K562 (cell line): ENCODE measurements around the gene CEP350. TPM values are rescaled to one million over a fixed set of nuclear protein-coding genes. Genes with fewer than 3 reads are reported as not detected.

ENCODE experiments used
- ASH1L ChIP-seq: fragments of 450-650 bp; IDR thresholded peaks from 2 replicates; pipeline ENCODE4 v1.6.1; 2018; ENCODE audit warnings: borderline replicate concordance, mild to moderate bottlenecking, low read depth; ENCODE audit not compliant: partially characterized antibody
- BMI1 ChIP-seq: fragments of 150-350 bp; IDR thresholded peaks from 2 replicates; pipeline ENCODE4 v1.6.1; 2014; ENCODE audit warnings: low read length
- CC2D1A ChIP-seq: fragments of 450-650 bp; IDR thresholded peaks from 2 replicates; pipeline ENCODE4 v1.6.1; 2017; ENCODE audit warnings: mild to moderate bottlenecking
- DPF2 ChIP-seq: fragments of 450-650 bp; IDR thresholded peaks from 2 replicates; pipeline ENCODE4 v1.6.1; 2016
- EP300 ChIP-seq: IDR thresholded peaks from 2 replicates; pipeline ENCODE4 v1.6.1; 2012; ENCODE audit warnings: low read length, improper control_type of control experiment
- HDAC2 ChIP-seq: fragments of 450-650 bp; IDR thresholded peaks from 2 replicates; pipeline ENCODE4 v1.6.1; 2016; ENCODE audit warnings: mild to moderate bottlenecking
- HINFP ChIP-seq: fragments of 450-650 bp; conservative IDR thresholded peaks from 2 replicates; pipeline ENCODE4 v1.6.1; 2016; ENCODE audit warnings: missing genetic modification characterization, low read depth, mild to moderate bottlenecking, control low read depth, missing compliant biosample characterization
- HMBOX1 ChIP-seq: sonication (generic); IDR thresholded peaks from 2 replicates; pipeline ENCODE4 v1.6.1; 2016
- ILK ChIP-seq: fragments of 450-650 bp; IDR thresholded peaks from 2 replicates; pipeline ENCODE4 v1.6.1; 2016; ENCODE audit warnings: missing genetic modification characterization, low read depth, mild to moderate bottlenecking, missing compliant biosample characterization, moderate library complexity, borderline replicate concordance
- IRF9 ChIP-seq: fragments of 450-650 bp; IDR thresholded peaks from 2 replicates; pipeline ENCODE4 v1.6.1; 2016; ENCODE audit warnings: missing biosample characterization, missing genetic modification characterization
- KDM5B ChIP-seq: fragments of 200-600 bp; sonication (generic); IDR thresholded peaks from 2 replicates; pipeline ENCODE4 v1.6.1; 2012; ENCODE audit warnings: low read depth, mild to moderate bottlenecking, moderate library complexity, low read length, control low read depth, inconsistent platforms; ENCODE audit not compliant: insufficient replicate concordance
- MAFK ChIP-seq: IDR thresholded peaks from 2 replicates; pipeline ENCODE4 v1.6.1; 2011; ENCODE audit warnings: low read length, improper control_type of control experiment
- MEIS2 ChIP-seq: fragments of 450-650 bp; IDR thresholded peaks from 2 replicates; pipeline ENCODE4 v1.6.1; 2014; ENCODE audit warnings: mild to moderate bottlenecking; ENCODE audit not compliant: partially characterized antibody
- SAFB2 ChIP-seq: fragments of 200-400 bp; formaldehyde crosslinking; IDR thresholded peaks from 2 replicates; pipeline ENCODE4 v1.6.1; 2018; ENCODE audit warnings: borderline replicate concordance, low read length, low read depth, moderate library complexity; ENCODE audit not compliant: severe bottlenecking
- SRSF9 ChIP-seq: fragments of 200-400 bp; formaldehyde crosslinking; IDR thresholded peaks from 2 replicates; pipeline ENCODE4 v1.6.1; 2017; ENCODE audit warnings: low read depth, low read length, borderline replicate concordance
- TCF3 ChIP-seq: sonication (generic); formaldehyde crosslinking; IDR thresholded peaks from 2 replicates; pipeline ENCODE4 v1.4.0; 2020; ENCODE audit warnings: mild to moderate bottlenecking, missing genetic modification reagents
- ZNF143 ChIP-seq: sonication (generic); formaldehyde crosslinking; IDR thresholded peaks from 2 replicates; pipeline ENCODE4 v1.9.0; 2022; ENCODE audit warnings: mild to moderate bottlenecking, missing genetic modification reagents
- ZNF274 ChIP-seq: IDR thresholded peaks from 2 replicates; pipeline ENCODE4 v1.6.1; 2011; ENCODE audit warnings: low read depth, mild to moderate bottlenecking, low read length, moderate library complexity, borderline replicate concordance
- ZNF41 ChIP-seq: fragments of 250-450 bp; sonication (Bioruptor Pico); conservative IDR thresholded peaks from 2 replicates; pipeline ENCODE4 v1.4.0; 2020; ENCODE audit warnings: mild to moderate bottlenecking
- ZNF589 ChIP-seq: fragments of 200-800 bp; sonication (Bioruptor generic); IDR thresholded peaks from 2 replicates; pipeline ENCODE4 v1.6.1; 2016; ENCODE audit warnings: low read depth, missing genetic modification characterization, missing compliant biosample characterization
- polyA plus RNA-seq, 8 experiments: library from polyadenylated mRNA; depleted of rRNA in 4 of 8; stranded (reverse) in 5 of 8; unstranded in 3 of 8; fragments of >200 nt; fragmentation: Nextera tagmentation in 2 of 8; fragmentation: Illumina TruSeq in 1 of 8; extraction: Ambion mirVana in 2 of 8; extraction: Trizol in 1 of 8; gene quantifications; 2 replicates each; pipeline versions ENCODE4 v1.2.1 to v1.2.3, GENCODE V29; 2011 to 2014; ENCODE audit warnings: inconsistent platforms in 1 of 8, missing spikeins in 1 of 8
- total RNA-seq, 7 experiments: library from RNA; depleted of rRNA in 6 of 7; stranded (reverse); fragments of >200 nt in 6 of 7; fragmentation: Illumina TruSeq in 2 of 7; extraction: Trizol in 2 of 7; gene quantifications; 2 replicates each; pipeline versions ENCODE4 v1.2.1 to v1.2.3, GENCODE V29; 2011 to 2021; ENCODE audit warnings: low replicate concordance in 1 of 7
- TF ChIP-seq, protein P1 (sequence below): sonication (generic); formaldehyde crosslinking; IDR thresholded peaks from 2 replicates; pipeline ENCODE4 v1.8.0; 2022; ENCODE audit warnings: mild to moderate bottlenecking, missing genetic modification reagents

CEP350 gene
- total and polyA plus RNA-seq, 9 of the 15 experiments (the other 6 are each of a cell fraction or from before 2014, with no cell fraction given): 8.3 to 64.3 (median 28.0) TPM

DNA sequence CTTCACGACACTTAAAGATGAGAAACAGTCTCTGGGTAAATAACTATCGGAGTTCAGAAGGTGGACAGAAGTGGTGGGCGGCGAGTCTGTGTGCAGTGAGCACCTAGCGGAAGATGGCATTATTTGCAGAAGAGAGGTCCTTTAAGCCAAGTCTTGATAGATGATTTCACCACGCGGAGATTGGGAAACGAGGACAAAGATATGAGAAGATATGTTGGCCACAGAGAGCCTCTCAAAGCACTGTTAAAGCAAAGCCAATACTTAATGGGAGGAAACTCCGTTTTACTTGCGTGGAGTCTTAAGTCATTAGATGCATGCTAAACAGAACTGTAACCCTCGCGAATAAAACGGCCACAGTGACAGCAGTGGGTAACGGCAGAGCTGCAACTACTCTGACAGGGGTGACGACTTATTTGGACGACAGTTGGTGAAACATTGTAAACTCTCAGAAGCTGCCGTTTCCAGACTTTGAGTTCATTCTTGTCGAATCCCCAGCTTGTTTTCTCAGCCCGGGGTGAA, 577 bp upstream of the CEP350 start (continued):
- TF ChIP-seq BMI1 (no peak), HINFP (tag) (no peak; the same call in 1 of the 2 replicates), ZNF143 (no peak), KDM5B (peak; percentile 21), HMBOX1 (no peak; the same call in 1 of the 2 replicates), EP300 (no peak), ZNF274 (no peak), ZNF41 (0 out of 2 replicates have a peak, but pooled peaks have one; percentile 26), ILK (tag) (no peak), DPF2 (peak; percentile 65), SAFB2 (no peak), HDAC2 (0 out of 2 replicates have a peak, but pooled peaks have one; percentile 62), SRSF9 (no peak), IRF9 (no peak), ASH1L (peak; percentile 23), MAFK (no peak), TCF3 (CRISPR knock-in tag) (no peak; the same call in 1 of the 2 replicates), CC2D1A (no peak; the same call in none of the 2 replicates), ZNF589 (CRISPR knock-in tag) (peak; percentile 69; the same call in 1 of the 2 replicates), MEIS2 (no peak)
- TF ChIP-seq, protein P1, sequence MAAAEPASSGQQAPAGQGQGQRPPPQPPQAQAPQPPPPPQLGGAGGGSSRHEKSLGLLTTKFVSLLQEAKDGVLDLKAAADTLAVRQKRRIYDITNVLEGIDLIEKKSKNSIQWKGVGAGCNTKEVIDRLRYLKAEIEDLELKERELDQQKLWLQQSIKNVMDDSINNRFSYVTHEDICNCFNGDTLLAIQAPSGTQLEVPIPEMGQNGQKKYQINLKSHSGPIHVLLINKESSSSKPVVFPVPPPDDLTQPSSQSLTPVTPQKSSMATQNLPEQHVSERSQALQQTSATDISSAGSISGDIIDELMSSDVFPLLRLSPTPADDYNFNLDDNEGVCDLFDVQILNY (CRISPR knock-in tag): 0 out of 2 replicates have a peak, but pooled peaks have one; percentile 21
